Endothelial cell of umbilical vein (primary cell): ENCODE data around the gene RPS6KA3. TPM values are rescaled to one million over a fixed set of nuclear protein-coding genes. Genes with fewer than 3 reads are reported as not detected.

Experiments
- BruUV-seq: library from RNA; stranded (reverse); fragments of 400-500 nt; replicated peaks from 2 replicates; lab custom pipeline; 2021; lab: Mats Ljungman, UMichigan
- CTCF ChIA-PET: fragments of 300-600, 350-600 bp; sonication (Branson Sonifier 250); formaldehyde crosslinking; loops from one replicate; lab custom pipeline; 2021; ENCODE audit warnings: antibody characterized with exemption, inconsistent platforms; lab: Charles Lee
- POLR2A ChIA-PET: fragments of 300-600, 350-600 bp; sonication (Branson Sonifier 250); formaldehyde crosslinking; loops from one replicate; lab custom pipeline; 2021; ENCODE audit warnings: antibody characterized with exemption, inconsistent platforms; lab: Charles Lee
- DNase-seq: peaks from one replicate; pipeline ENCODE4 v3.0.0-alpha.2; 2011; ENCODE audit warnings: low read depth, low spot score
- FAIRE-seq: peaks from 2 replicates; lab custom pipeline; 2011; peaks lifted over from hg19 to GRCh38; lab: Jason Lieb, UNC
- H2AFZ ChIP-seq: 2 replicates; pipeline ENCODE4 v1.6.0; 2012; ENCODE audit warnings: low read depth, low read length, control low read depth, inconsistent platforms
- H3K27ac ChIP-seq: 2 replicates; pipeline ENCODE4 v1.5.1; 2011; ENCODE audit warnings: low read depth, mild to moderate bottlenecking, control low read depth, low read length, moderate library complexity; ENCODE audit not compliant: insufficient read depth
- H3K27me3 ChIP-seq, 2 experiments: 2 replicates each; pipeline versions ENCODE4 v1.6.0 to v1.6.1; 2011; ENCODE audit warnings: low read length in 2 of 2, mixed read lengths in 1 of 2; ENCODE audit not compliant: control insufficient read depth in 2 of 2, insufficient read depth in 2 of 2
- H3K36me3 ChIP-seq, 2 experiments: 2 replicates in 1 of 2; 3 replicates in 1 of 2; pipeline ENCODE4 v1.5.1; 2011; ENCODE audit warnings: low read length in 2 of 2, mild to moderate bottlenecking in 1 of 2, moderate library complexity in 1 of 2; ENCODE audit not compliant: control insufficient read depth in 2 of 2, insufficient read depth in 2 of 2; ENCODE audit errors: extremely low read depth in 1 of 2
- H3K4me1 ChIP-seq: 3 replicates; pipeline ENCODE4 v1.5.1; 2011; ENCODE audit warnings: mild to moderate bottlenecking, low read length; ENCODE audit not compliant: control insufficient read depth, insufficient read depth; ENCODE audit errors: extremely low read depth
- H3K4me2 ChIP-seq: 2 replicates; pipeline ENCODE4 v1.6.1; 2011; ENCODE audit warnings: low read length, control low read depth, mixed read lengths; ENCODE audit not compliant: insufficient read depth
- H3K4me3 ChIP-seq, 3 experiments: fragments of 200-600 bp in 1 of 3; sonication (generic), shearing (Covaris generic) in 1 of 3; replicated peaks in 1 of 3; 2 replicates each; pipeline ENCODE4 v1.5.1; 2011 to 2016; ENCODE audit warnings: control low read depth in 3 of 3, low read length in 3 of 3, mild to moderate bottlenecking in 2 of 3, inconsistent platforms in 1 of 3, low read depth in 1 of 3, moderate library complexity in 1 of 3; ENCODE audit not compliant: insufficient read depth in 1 of 3
- H3K79me2 ChIP-seq: 2 replicates; pipeline ENCODE4 v1.6.0; 2012; ENCODE audit warnings: low read length, inconsistent platforms; ENCODE audit not compliant: control insufficient read depth, insufficient read depth
- H3K9ac ChIP-seq: replicated peaks from 2 replicates; pipeline ENCODE3; 2011; ENCODE audit warnings: low read length, control low read depth; ENCODE audit not compliant: insufficient read depth; ENCODE audit errors: extremely low read depth
- H3K9me1 ChIP-seq: replicated peaks from 3 replicates; pipeline ENCODE4 v1.6.0; 2011; ENCODE audit warnings: mild to moderate bottlenecking, low read length; ENCODE audit not compliant: control insufficient read depth, insufficient read depth; ENCODE audit errors: extremely low read depth
- H3K9me3 ChIP-seq: replicated peaks from 2 replicates; pipeline ENCODE4 v1.5.1; 2012; ENCODE audit warnings: low read length, inconsistent platforms; ENCODE audit not compliant: control insufficient read depth, insufficient read depth
- H4K20me1 ChIP-seq: replicated peaks from 2 replicates; pipeline ENCODE3; 2011; ENCODE audit warnings: mild to moderate bottlenecking, low read length; ENCODE audit not compliant: control insufficient read depth, insufficient read depth; ENCODE audit errors: extremely low read depth
- CTCF ChIP-seq, 2 donors: IDR thresholded peaks; 1 replicate in 1 of 2; 2 replicates in 1 of 2; pipeline ENCODE4 v1.5.1; 2011; ENCODE audit warnings: low read length in 2 of 2, mild to moderate bottlenecking in 2 of 2, moderate library complexity in 2 of 2, control low read depth in 1 of 2, inconsistent platforms in 1 of 2, low read depth in 1 of 2; ENCODE audit not compliant: insufficient read depth in 1 of 2; ENCODE audit errors: extremely low read depth in 1 of 2
- EZH2 ChIP-seq: IDR thresholded peaks from 2 replicates; pipeline ENCODE4 v1.6.1; 2012; ENCODE audit warnings: borderline replicate concordance, low read depth, mild to moderate bottlenecking, moderate library complexity, low read length, inconsistent platforms; ENCODE audit not compliant: severe bottlenecking
- FOS ChIP-seq: IDR thresholded peaks from 2 replicates; pipeline ENCODE4 v1.6.1; 2011; ENCODE audit warnings: mild to moderate bottlenecking, low read length, moderate library complexity, borderline replicate concordance; ENCODE audit not compliant: insufficient read depth
- GATA2 ChIP-seq: IDR thresholded peaks from 2 replicates; pipeline ENCODE4 v1.7.0; 2011; ENCODE audit warnings: low read depth, mild to moderate bottlenecking, moderate library complexity, mixed read lengths, low read length; ENCODE audit not compliant: insufficient read length, insufficient read depth
- JUN ChIP-seq: IDR thresholded peaks from 2 replicates; pipeline ENCODE4 v1.6.1; 2011; ENCODE audit warnings: borderline replicate concordance, low read depth; ENCODE audit not compliant: insufficient read length, insufficient read depth
- MAX ChIP-seq: IDR thresholded peaks from 2 replicates; pipeline ENCODE4 v1.6.1; 2011; ENCODE audit not compliant: insufficient read depth, insufficient read length
- MYC ChIP-seq: IDR thresholded peaks from one replicate; pipeline ENCODE4 v1.6.1; 2011; ENCODE audit warnings: mild to moderate bottlenecking, low read depth, low read length
- POLR2A ChIP-seq: IDR thresholded peaks from 2 replicates; pipeline ENCODE4 v1.6.1; 2012; ENCODE audit warnings: low read depth, mild to moderate bottlenecking, control low read depth, low read length
- POLR2AphosphoS5 ChIP-seq: IDR thresholded peaks from 2 replicates; pipeline ENCODE4 v1.6.1; 2012; ENCODE audit warnings: low read depth, mild to moderate bottlenecking, control low read depth, low read length, moderate library complexity; ENCODE audit not compliant: insufficient read depth
- dilution Hi-C: fragments of 300-500 bp; cut with MboI; formaldehyde crosslinking; loops from one replicate; pipeline ENCODE4 v1.15.0; 2019; ENCODE audit warnings: low sequenced_read_pairs; ENCODE audit not compliant: extremely low pct_ligation_motif_present
- intact Hi-C: fragments of 100-400 bp; cut with micrococcal nuclease; formaldehyde crosslinking; loops from one replicate; pipeline ENCODE4 v1.10.0; 2022
- polyA plus RNA-seq, 4 experiments: library from polyadenylated mRNA; depleted of rRNA in 3 of 4; stranded (reverse) in 3 of 4; unstranded in 1 of 4; fragments of >200 nt; gene quantifications; 2 replicates each; pipeline versions ENCODE4 v1.2.1 to v1.2.3, GENCODE V29; 2011 to 2012; ENCODE audit warnings: missing spikeins in 1 of 4
- total RNA-seq: library from RNA; stranded (reverse); gene quantifications from 2 replicates; pipeline ENCODE4 v1.2.3, GENCODE V29; 2021

Gene RPS6KA3
- total and polyA plus RNA-seq, 2 donors (not counting 3 experiments of a cell fraction or from before 2014, with no cell fraction given) = 24.4 to 61.6 TPM

GRCh38 chrX:20112022-20112774 lies 154.5 kb downstream of the RPS6KA3 start:
- dilution Hi-C loops = no loop called here
- H2AFZ ChIP-seq = no peak overlapping the region
- peaks cover 4 to 6% of the 10 kb centered on the region in 2 experiments for H3K27me3 ChIP-seq
- H3K9me1 ChIP-seq = no peaks in the 10 kb centered on the region
- ChIA-PET POLR2A (no interaction called here), CTCF (no interaction called here)
- no peak overlapping the region for H3K4me2 ChIP-seq
- H3K9me3 ChIP-seq = no peaks in the 10 kb centered on the region
- no peaks in the 10 kb centered on the region for H4K20me1 ChIP-seq
- no peaks in the 10 kb centered on the region for H3K4me1 ChIP-seq
- DNase-seq (no peak), FAIRE-seq (no peak)
- no peak overlapping the region for H3K27ac ChIP-seq
- TF ChIP-seq MAX = no peak
- no peak for TF ChIP-seq FOS
- no peak for TF ChIP-seq POLR2A
- TF ChIP-seq JUN = no peak
- no peak for TF ChIP-seq EZH2
- no peak for TF ChIP-seq MYC
- no peak for TF ChIP-seq CTCF (IDR thresholded peaks at IDR 0.05; ENCODE audit: extremely low read depth in 1 of 2, insufficient read depth in 1 of 2, low read depth in 1 of 2, low read length in 2 of 2)
- no peak for TF ChIP-seq GATA2
- no peak for TF ChIP-seq POLR2AphosphoS5
- H3K79me2 ChIP-seq = no peaks in the 10 kb centered on the region
- no peak overlapping the region for H3K9ac ChIP-seq
- no TSS peak for BruUV-seq
- H3K4me3 ChIP-seq = no peak overlapping the region
- H3K36me3 ChIP-seq = no peaks in the 10 kb centered on the region
- intact Hi-C loops = no loop called here
